Caco-2 (cell line): Measurements from ENCODE around the gene INHBC. TPM values are rescaled to one million over a fixed set of nuclear protein-coding genes. Genes with fewer than 3 reads are reported as not detected.
"Not testable (repeated sequence)": the region's sequence is repeated elsewhere in the genome, so short reads cannot be mapped to it uniquely, and the experiment has no call there.

Experiments used
- BruUV-seq: library from RNA; stranded (reverse); fragments of 400-500 nt; replicated peaks from 2 replicates; lab custom pipeline; 2021; lab: Mats Ljungman, UMichigan
- CTCF ChIA-PET: fragments of 300-600 bp; sonication (Branson Sonifier 250); formaldehyde crosslinking; loops from one replicate; lab custom pipeline; 2022; ENCODE audit warnings: antibody characterized with exemption; lab: Charles Lee
- POLR2A ChIA-PET: fragments of 300-600 bp; sonication (Branson Sonifier 250); formaldehyde crosslinking; loops from one replicate; lab custom pipeline; 2022; ENCODE audit warnings: antibody characterized with exemption; lab: Charles Lee
- DNase-seq, 2 experiments: peaks; one replicate each; pipeline versions ENCODE4 v3.0.0 to v3.0.0-alpha.2; 2020 to 2022
- H3K27me3 ChIP-seq: replicated peaks from 2 replicates; pipeline ENCODE4 v1.6.0; 2011; ENCODE audit warnings: low read length; ENCODE audit not compliant: control insufficient read depth, insufficient read depth
- H3K36me3 ChIP-seq: 2 replicates; pipeline ENCODE4 v1.5.1; 2011; ENCODE audit warnings: low read length; ENCODE audit not compliant: control insufficient read depth, insufficient read depth
- H3K4me1 ChIP-seq: fragments of 250-450 bp; sonication (Bioruptor Pico); 2 replicates; pipeline ENCODE4 v1.5.1; 2020; ENCODE audit warnings: mild to moderate bottlenecking
- H3K4me3 ChIP-seq: 2 replicates; pipeline ENCODE4 v1.5.1; 2011; ENCODE audit warnings: low read depth, mild to moderate bottlenecking, control low read depth, low read length
- H3K9me3 ChIP-seq: fragments of 250-450 bp; sonication (Bioruptor Pico); 2 replicates; pipeline ENCODE4 v1.5.1; 2020; ENCODE audit warnings: mild to moderate bottlenecking, moderate library complexity
- H3K27ac Mint-ChIP-seq: one replicate; pipeline ENCODE4 v1.8.0; 2022; ENCODE audit warnings: mixed read lengths; ENCODE audit not compliant: unreplicated experiment
- H3K27me3 Mint-ChIP-seq: one replicate; pipeline ENCODE4 v1.8.0; 2022; ENCODE audit warnings: mixed read lengths; ENCODE audit not compliant: insufficient read depth, unreplicated experiment
- H3K36me3 Mint-ChIP-seq: one replicate; pipeline ENCODE4 v1.8.0; 2022; ENCODE audit warnings: mild to moderate bottlenecking, mixed read lengths; ENCODE audit not compliant: insufficient read depth, unreplicated experiment
- H3K4me1 Mint-ChIP-seq: one replicate; pipeline ENCODE4 v1.8.0; 2022; ENCODE audit warnings: low read depth, mixed read lengths; ENCODE audit not compliant: unreplicated experiment
- H3K4me3 Mint-ChIP-seq: one replicate; pipeline ENCODE4 v1.8.0; 2022; ENCODE audit warnings: mild to moderate bottlenecking, moderate library complexity, mixed read lengths; ENCODE audit not compliant: unreplicated experiment
- H3K9me3 Mint-ChIP-seq: one replicate; pipeline ENCODE4 v1.8.0; 2022; ENCODE audit warnings: mixed read lengths; ENCODE audit not compliant: unreplicated experiment
- intact Hi-C: fragments of 100-400 bp; cut with micrococcal nuclease; formaldehyde crosslinking; loops from one replicate; pipeline ENCODE4 v1.10.0; 2022; ENCODE audit not compliant: unreplicated experiment
- total RNA-seq: library from RNA; stranded (reverse); gene quantifications from 2 replicates; pipeline ENCODE4 v1.2.3, GENCODE V29; 2022
- TF ChIP-seq, protein P1 (sequence below), 2 experiments: fragments of 200-600 bp in 1 of 2; IDR thresholded peaks; 1 replicate in 1 of 2; 2 replicates in 1 of 2; pipeline versions ENCODE4 v1.5.1 to v1.8.0; 2011 to 2022; ENCODE audit warnings: antibody characterized with exemption in 1 of 2, control low read depth in 1 of 2, inconsistent platforms in 1 of 2, low read depth in 1 of 2, low read length in 1 of 2, mild to moderate bottlenecking in 1 of 2, moderate library complexity in 1 of 2; ENCODE audit not compliant: insufficient read depth in 1 of 2, severe bottlenecking in 1 of 2, unreplicated experiment in 1 of 2

INHBC gene
- total RNA-seq, 1 experiment from 2014 or later = not detected

DNA sequence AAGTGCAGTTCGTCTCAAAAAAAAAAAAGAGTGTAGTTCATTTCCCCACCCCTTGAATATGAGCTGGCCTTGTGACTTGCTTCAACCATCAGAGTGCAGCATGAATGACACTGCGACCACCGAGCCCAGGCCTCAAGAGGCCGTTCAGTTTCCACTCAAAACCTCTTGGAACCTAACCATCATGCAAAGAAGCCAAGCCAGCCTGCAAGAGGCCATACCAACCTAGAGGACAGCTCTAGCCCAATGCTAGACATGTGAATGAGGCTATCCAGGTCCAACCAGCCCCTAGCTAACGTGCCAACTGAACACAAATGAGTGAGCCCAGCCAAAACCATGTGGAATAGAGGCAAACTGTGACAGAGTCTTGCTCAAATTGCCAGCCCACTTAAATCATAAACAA lies 33.4 kb upstream of the INHBC start:
- H3K27me3 ChIP-seq = no peaks in the 10 kb centered on the region
- BruUV-seq = no TSS peak
- Mint-ChIP-seq H3K36me3 (peaks cover under 1% of the 10 kb centered on the region), H3K4me3 (no peak overlapping the region), H3K4me1 (no peaks in the 10 kb centered on the region), H3K27me3 (no peaks in the 10 kb centered on the region), H3K27ac (no peak overlapping the region), H3K9me3 (no peaks in the 10 kb centered on the region)
- no peaks in the 10 kb centered on the region for H3K4me1 ChIP-seq
- no peaks in the 10 kb centered on the region for H3K9me3 ChIP-seq
- DNase-seq = no peak
- TF ChIP-seq, protein P1, sequence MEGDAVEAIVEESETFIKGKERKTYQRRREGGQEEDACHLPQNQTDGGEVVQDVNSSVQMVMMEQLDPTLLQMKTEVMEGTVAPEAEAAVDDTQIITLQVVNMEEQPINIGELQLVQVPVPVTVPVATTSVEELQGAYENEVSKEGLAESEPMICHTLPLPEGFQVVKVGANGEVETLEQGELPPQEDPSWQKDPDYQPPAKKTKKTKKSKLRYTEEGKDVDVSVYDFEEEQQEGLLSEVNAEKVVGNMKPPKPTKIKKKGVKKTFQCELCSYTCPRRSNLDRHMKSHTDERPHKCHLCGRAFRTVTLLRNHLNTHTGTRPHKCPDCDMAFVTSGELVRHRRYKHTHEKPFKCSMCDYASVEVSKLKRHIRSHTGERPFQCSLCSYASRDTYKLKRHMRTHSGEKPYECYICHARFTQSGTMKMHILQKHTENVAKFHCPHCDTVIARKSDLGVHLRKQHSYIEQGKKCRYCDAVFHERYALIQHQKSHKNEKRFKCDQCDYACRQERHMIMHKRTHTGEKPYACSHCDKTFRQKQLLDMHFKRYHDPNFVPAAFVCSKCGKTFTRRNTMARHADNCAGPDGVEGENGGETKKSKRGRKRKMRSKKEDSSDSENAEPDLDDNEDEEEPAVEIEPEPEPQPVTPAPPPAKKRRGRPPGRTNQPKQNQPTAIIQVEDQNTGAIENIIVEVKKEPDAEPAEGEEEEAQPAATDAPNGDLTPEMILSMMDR (IDR thresholded peaks at IDR 0.05; ENCODE audit: insufficient read depth in 1 of 2, low read depth in 1 of 2, low read length in 1 of 2, severe bottlenecking in 1 of 2, unreplicated experiment in 1 of 2) = no peak
- ChIA-PET POLR2A (no interaction called here), CTCF (interaction anchor here (0.6 to 1.2 kb wide), 2 partner anchors 54 to 82 kb away, joined by 3 to 6 read pairs; partner anchors contain the start of gene INHBE)
- H3K4me3 ChIP-seq = no peak overlapping the region
- intact Hi-C loops = no loop called here
- no peaks in the 10 kb centered on the region for H3K36me3 ChIP-seq

DNA sequence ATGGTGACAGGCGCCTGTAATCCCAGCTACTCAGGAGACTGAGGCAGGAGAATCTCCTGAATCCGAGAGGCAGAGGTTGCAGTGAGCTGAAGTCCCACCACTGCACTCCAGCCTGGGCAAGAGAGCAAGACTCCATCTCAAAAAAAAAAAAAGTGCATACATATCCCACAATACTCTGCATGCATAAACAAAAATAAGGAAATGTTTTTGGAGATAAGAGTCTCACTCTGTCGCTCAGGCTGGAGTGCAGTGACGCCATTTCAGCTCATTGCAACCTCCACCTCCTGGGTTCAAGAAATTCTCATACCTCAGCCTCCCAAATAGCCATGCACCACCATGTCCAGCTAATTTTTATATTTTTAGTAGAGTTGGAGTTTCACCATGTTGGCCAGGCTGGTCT lies 32.4 kb upstream of the INHBC start:
- H3K27me3 Mint-ChIP-seq, H3K36me3 Mint-ChIP-seq, H3K4me1 ChIP-seq, BruUV-seq, H3K9me3 Mint-ChIP-seq, H3K4me3 Mint-ChIP-seq, H3K36me3 ChIP-seq, H3K4me3 ChIP-seq, intact Hi-C loops, H3K4me1 Mint-ChIP-seq, CTCF ChIA-PET, DNase-seq, H3K9me3 ChIP-seq, H3K27ac Mint-ChIP-seq, H3K27me3 ChIP-seq: not testable (repeated sequence)
- POLR2A ChIA-PET = interaction anchor here (0.7 kb wide), 1 partner anchor 19 kb away, joined by 6 read pairs; no protein-coding TSS in a partner anchor

DNA sequence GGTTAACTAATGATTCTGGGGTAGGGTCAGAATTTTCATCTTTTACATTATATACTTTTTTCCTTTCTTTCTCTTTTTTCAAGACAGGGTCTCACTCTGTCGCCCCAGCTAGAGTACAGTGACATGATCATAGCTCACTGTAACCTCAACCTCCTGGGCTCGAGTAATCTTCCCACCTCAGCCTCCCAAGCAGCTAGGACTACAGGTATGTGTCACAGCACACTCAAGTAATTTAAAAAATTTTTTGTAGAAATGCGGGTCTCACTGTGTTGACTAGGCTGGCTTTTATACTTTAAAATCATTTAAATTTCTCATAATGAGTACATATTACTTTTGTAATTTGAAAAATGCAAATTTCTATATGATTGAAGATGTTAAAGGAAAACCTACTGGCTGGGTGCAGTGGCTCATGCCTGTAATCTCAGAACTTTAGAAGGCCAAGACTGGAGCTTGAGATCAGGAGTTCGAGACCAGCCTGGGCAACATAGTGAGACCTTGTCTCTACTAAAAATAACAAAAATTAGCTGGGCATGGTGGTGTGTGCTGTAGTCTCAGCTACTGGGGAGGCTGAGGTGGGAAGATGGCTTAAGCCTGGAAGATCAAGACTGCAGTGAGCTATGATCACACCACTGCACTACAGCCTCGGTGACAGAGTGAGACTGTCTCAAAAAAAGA lies 29.5 kb upstream of the INHBC start:
- Histone ChIP-seq H3K4me1 (no peaks in the 10 kb centered on the region), H3K27me3 (no peaks in the 10 kb centered on the region), H3K4me3 (no peak overlapping the region), H3K36me3 (no peaks in the 10 kb centered on the region), H3K9me3 (no peaks in the 10 kb centered on the region)
- no peak overlapping the region for H3K4me3 Mint-ChIP-seq
- ChIA-PET CTCF (interaction anchor here (0.6 kb wide), 1 partner anchor 25 kb away, joined by 3 read pairs; no protein-coding TSS in a partner anchor), POLR2A (no interaction called here)
- H3K36me3 Mint-ChIP-seq = no peaks in the 10 kb centered on the region
- H3K4me1 Mint-ChIP-seq = no peaks in the 10 kb centered on the region
- H3K27me3 Mint-ChIP-seq = no peaks in the 10 kb centered on the region
- TF ChIP-seq, protein P1 (IDR thresholded peaks at IDR 0.05; ENCODE audit: insufficient read depth in 1 of 2, low read depth in 1 of 2, low read length in 1 of 2, severe bottlenecking in 1 of 2, unreplicated experiment in 1 of 2) = no peak
- no peak overlapping the region for H3K27ac Mint-ChIP-seq
- BruUV-seq = no TSS peak
- no peaks in the 10 kb centered on the region for H3K9me3 Mint-ChIP-seq
- intact Hi-C loops = no loop called here
- DNase-seq = no peak
